ENCODE results near the gene FBXO42.
"Not testable (repeated sequence)": the region's sequence is repeated elsewhere in the genome, so short reads cannot be mapped to it uniquely, and the experiment has no call there.

Gene FBXO42

DNA sequence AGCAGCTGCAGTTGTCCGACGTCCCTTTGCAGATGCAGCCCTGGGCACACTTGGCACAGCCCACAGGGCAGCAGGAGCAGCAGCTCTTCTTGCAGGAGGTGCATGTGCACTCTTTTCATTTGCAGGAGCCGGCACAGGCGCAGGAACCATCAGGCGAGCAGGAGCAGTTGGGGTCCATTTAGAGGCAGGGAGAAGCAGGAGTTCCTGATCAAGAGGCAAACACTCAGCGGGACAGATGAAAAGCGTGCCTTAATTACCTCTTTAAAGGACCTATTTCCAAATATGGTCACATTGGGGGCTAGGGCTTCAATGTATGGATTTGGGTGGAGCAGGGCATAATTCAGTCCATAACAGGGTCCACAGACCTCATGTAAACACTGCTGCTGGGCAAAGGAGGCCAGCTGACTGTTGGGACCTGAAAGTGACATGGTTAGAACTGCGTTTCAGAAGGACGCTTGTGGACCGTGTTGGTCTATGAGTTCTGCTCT lies 111.0 kb downstream of the FBXO42 start:
- no peak for FAIRE-seq

DNA sequence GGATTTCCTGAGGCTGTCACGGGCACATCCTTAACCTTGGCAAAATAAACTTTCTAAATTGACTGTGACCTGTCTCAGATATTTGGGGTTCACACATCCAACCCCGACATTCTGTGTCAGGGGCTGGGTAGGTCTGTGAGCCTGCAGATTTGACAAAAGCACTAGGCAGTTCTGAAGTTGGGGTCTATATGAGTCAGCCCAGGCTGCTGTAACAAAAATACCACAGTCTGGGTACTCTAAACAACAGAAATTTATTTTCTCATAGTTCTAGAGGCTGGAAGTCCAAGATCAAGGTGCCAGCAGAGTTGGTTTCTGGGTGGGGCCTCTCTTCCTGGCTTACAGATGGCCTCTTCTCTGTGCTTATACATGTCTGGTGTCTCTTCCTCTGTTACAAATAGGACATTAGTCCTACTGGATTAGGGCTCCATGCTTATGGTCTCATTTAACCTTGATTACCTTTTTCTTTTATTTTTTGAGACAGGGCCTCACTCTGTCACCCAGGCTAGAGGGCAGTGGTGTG lies 112.2 kb downstream of the FBXO42 start:
- no peak for FAIRE-seq

DNA sequence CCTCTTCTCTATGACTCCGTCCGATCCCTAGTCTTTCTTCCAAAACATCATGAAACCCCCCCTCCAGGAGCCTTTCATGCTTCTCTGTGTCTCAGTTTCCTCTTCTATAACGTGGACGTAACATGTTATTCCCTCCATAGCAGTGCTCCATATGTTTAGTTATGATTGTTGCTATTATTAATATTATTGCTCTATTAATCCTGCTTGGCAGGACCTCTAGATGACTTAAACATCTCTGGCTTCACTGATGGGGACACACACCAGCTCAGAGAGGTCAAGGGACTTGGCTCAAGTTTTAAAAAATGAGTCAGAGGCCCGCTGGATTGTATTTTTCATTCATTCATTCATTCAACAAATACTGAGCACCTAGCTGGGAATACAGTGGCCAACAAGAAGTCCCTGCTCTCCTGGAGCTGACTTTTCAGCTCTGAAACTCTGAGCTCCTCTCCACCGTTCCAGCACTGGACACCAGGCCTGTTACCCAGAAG lies 114.9 kb downstream of the FBXO42 start:
- no peak for FAIRE-seq

DNA sequence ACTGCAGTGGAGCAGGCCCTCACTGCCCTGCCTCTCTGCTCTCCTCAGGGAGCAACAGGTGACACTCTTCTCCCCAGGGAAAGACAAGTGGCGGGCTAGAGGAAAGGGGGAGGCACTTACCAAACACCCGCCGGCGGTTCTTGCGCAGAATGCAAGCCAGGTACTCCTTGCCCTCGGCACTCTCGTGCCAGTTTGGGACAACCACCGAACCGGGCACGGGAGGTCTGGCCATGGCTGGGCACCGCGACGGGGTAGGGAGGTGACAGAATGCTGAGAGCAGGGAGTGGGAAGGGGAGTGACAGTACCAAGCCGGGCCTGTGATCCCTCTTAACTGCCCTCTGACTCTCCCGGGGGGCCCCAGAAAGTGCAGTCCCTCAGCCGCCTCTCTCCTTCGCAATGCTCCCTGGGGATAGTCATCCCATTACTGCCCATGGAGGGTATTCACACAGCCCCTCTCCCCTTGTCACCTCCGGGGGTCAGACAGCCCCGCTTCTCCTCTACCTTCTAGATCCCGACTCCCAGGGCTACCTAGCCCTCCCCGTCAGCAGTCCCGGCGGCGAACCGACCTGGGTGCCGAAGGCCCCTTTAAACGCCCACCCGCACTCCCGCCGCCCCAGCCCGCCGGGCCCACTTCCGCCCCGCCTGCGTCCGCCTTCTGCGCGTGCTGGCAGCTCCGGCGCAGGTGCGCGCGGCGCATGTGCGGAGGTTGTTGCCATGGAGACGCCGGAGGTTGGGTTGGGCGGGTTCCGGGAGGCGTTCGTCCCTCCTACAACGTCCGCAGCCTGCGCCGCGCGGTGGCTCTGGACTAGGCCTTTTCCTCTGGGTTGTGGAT lies 115.6 kb downstream of the FBXO42 start, which contains the start of gene CPLANE2:
TSS of gene CPLANE2 (minus strand) at position 673 of the 832 bp plus-strand sequence. CDS start at position 232, 441 bp downstream.
- FAIRE-seq: no peak

DNA sequence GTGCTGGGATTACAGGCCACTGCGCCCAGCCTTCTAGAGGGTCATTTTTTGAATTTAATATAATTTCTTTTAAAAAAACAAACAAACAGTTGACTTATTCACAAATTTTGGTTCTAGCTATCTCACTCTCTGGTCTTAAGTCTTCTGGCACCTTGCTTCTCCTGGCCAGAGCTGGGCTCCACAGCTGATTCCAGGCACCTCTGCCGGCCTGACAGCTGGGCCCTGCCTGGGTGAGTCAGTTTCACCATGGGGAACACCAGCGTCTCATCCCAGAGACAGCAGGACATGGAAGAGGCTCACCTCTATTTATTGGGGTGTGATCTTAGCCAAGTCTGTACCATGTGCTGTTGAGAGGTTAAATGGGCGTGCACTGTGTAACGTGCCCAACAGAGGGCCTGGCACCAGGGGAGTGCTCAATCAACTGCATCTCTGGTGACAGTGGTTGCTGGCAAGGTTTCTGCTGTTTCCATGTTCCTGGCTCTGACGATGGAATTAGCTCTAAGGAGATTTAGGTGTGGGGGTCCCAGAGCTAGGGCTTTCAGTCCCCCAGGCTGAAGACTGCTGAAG lies 116.3 kb downstream of the FBXO42 start:
- FAIRE-seq: no peak

DNA sequence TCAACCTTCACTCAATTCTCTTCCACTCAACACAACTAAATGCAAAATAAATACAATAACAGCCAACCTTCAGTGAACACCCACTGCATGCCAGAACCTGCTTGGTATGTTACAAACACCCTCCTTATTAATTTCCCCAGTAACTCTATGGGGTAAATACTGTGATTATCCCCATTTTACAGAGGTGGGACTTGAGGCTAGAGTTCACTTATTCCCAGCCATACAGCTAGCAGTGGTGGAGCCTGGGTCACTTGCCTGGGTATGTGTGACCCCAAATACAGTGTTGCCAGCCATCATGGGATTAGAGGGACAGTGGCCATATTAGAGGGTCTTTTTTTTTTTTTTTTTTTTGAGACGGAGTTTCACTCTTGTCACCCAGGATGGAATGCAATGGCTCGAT lies 116.9 kb downstream of the FBXO42 start:
- no peak for FAIRE-seq

DNA sequence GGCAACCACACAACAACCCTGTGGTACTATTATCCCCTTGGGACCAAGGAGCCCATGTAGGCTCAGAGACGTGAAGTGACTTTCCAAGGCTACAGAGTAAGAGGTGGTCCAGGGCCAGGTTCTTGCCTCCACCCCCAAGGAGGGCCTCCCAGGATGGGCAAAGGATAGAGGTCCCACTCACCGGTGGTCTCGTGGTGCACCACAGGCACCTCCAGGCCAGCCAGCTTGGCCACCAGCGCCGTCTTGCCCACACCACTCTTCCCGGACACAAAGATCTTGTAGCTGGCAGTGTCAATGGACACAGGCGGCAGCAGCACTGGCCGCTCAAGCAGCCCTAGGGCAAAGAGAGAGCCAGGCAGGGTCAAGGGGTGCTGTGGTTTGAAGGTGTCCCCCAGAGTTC lies 118.8 kb downstream of the FBXO42 start:
- no peak for FAIRE-seq

DNA sequence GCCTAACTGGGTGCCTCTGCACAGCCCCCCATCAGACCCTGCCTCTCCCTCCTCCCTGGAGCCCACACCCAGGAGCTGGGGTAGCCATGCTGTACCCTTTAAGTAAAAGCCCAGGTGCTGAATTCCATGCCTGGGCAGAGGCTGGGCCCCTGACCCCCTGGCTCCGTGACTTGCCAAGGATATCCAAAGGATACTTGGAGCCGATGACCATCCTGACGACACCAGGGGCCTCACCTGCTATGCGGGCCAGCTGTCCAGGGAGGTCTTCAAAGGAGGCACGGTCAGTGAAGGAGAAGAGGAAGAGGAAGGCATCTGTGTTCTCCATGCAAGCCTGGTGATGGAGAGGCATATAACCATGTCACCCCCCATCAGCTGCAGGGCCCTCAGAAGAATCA lies 120.0 kb downstream of the FBXO42 start:
- no peak for FAIRE-seq

DNA sequence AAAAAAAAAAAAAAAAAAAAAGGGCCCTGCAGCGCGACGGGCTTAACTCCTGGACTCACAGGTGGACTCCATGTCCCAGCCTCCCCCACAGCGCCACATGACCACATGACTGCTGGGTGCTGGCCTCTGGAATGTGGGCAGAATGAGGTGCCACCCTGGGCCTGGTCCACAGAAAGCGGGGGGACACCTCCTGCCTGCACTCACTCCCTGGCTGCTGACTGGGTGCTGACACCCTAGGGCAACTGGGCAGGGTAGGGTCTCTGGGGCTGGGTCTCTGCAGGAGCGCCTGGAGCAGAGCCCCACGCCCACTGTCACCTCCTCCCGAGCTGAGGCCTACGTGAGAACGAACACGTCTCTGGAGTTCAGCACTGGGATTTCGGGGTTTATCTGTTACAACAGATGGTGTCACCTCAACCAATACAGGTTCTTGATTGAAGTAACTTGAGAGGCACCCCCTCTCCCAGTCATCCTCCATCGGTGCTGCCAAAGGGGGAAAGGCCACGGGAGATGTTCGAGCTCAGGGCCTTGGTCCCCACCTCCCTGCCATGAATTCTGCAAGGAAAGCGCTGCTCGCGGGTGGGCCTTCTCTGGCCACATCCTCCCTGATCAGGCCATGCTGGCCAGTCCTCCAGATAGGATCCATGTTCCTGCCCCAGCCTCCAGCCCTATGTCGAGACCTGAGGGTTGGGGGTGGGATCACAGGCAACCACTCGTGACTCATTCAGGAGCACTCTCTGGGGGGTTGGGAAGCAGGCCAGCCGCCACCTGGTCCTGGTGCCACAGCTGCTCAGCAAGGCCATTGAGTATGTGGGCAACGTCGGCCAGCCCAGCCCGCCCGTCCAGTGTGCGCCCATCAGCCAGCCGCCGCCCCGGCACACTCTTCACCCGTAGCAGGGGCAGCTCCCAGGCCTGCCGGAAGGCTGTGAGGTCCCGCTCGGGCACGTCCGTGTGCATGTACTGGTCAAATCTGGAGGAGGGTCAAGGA lies 120.7 kb downstream of the FBXO42 start:
- no peak for FAIRE-seq

DNA sequence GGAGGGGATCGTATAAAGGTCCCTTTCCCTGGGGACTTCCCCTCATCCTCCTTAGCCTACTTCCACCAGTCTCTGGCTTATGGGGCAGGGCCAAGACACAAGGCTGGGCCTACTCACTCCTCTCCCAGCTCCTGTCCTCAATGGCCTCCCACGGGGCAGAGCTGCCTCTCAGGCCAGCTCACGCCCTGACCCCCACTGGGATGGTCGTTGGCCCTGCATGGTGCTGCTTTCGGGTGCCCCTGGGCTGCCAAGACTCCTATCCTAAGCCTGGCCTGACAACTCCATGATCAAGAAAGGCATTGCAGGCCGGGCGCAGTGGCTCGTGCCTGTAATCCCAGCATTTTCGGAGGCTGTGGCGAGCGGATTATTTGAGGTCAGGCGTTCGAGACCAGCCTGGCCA lies 121.5 kb downstream of the FBXO42 start:
- no peak for FAIRE-seq

DNA sequence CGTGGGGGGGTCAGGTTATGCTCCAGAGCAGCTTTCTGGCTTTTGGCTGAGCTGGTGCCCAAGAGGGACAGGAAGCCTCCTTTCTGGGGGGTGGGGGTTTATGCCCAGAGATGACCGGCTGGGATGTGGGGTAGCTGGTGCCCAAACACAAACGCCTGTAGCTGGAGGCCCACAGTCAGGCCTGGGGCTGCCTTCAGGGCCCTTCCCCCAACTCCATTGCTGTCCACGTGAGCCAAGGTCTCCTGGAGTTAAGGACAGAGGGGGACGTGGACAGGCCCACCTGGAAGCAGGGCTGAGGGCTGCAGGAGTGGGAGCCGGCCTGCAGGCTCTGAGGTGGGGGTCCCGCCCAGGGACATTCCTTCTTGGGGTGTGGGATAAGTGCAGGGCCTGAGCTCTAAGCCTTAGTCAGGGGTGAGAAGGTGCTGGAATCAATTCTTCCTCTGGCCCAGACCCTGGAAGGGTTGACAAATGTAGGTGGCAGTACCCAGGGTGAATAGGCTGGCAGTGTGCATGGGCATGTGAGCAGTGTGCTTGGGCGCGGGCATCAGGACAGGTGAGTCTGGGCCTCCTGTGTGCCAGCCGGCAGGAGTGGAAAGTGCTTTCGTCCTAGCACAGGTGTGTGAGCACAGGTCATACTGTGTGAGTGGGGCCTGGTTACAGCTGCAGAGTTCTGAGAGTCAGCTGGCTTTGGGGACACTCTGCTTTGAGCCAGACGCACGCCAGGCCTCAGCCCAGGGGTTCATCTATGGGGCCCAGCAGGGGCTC lies 122.1 kb downstream of the FBXO42 start:
- no peak for FAIRE-seq

DNA sequence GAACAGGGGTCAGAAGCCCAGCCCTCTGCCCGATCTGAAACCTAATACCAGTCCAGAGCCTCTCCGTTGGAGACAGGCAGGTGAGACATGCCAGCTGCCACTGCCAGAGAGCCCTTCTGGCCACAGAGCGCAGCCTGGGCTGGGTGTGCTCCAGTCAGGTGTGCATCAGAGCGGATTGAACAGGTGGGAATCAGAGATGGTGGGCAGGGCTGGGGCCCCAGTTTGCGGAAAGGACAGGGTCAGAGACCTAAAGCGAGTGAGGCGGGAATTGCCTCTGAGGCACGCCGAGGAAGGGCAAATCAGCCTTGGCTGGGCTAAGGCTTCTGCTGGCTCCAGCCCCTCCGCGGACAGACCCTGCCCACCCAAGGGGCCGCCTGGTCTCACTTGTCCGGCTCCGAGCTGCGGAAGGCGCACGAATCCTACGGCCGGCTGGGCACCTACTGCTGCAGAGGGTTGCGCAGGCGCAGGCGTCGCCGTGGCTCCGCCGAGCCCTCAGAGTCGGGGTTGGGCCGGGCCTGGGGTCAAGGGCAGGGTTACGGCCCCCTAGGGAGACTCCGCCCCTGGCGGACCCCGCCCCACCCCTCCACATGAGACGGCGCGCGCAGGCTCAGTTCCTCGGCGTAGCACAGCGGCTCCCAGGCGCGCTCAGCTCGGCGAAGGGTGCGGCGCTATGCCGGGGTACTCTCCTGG lies 125.6 kb downstream of the FBXO42 start:
- no peak for FAIRE-seq

DNA sequence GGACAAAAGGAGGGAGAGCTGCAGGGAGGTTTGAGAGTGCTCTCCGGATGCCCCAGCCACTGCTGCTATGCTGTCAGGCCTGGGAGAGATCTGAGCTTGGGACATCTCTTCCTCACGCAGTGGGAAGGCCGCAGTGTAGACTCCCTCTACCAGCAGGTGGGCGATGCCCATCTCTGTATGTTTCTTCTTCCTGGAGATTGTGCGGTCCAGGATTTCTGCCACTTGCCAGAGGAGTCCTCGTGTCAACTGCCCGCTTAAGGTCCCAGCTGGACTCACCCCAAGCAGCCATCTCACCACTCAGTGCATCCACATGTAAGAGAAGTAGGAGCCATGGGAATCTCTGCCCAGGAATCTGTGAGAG lies 126.2 kb downstream of the FBXO42 start:
- no peak for FAIRE-seq

DNA sequence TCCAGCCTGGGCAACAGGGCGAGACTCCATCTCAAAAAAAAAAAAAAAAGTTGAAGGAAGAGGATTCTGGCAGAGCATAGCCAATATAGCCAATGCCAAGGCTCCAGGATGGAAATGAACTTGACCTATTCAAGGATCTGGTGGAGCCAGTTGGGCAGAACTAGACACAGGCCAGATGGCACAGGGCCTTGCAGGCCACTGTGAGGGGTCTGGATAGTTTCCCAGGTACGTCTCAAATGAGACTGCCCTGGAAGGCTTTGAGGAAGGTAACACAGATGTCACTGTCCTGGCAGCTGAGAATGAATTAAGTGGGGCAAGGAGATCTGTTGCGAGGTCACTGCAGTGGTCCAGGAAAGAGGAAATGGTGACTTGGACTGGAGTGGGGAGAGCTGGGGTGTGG lies 127.8 kb downstream of the FBXO42 start:
- FAIRE-seq: no peak

DNA sequence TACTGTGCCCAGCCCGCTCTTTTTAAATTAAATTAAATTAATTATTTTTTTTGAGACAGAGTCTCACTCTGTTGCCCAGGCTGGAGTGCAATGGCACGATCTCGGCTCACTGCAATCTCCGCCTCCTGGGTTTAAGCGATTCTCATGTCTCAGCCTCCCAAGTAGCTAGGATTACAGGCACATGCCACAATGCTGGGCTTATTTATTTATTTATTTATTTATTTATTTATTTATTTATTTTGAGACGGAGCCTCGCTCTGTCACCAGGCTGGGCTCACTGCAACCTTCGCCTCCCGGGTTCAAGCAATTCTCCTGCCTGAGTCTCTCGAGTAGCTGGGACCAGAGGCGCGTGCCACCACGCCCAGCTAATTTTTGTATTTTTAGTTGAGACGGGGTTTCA lies 129.6 kb downstream of the FBXO42 start:
- not testable (repeated sequence) for FAIRE-seq

DNA sequence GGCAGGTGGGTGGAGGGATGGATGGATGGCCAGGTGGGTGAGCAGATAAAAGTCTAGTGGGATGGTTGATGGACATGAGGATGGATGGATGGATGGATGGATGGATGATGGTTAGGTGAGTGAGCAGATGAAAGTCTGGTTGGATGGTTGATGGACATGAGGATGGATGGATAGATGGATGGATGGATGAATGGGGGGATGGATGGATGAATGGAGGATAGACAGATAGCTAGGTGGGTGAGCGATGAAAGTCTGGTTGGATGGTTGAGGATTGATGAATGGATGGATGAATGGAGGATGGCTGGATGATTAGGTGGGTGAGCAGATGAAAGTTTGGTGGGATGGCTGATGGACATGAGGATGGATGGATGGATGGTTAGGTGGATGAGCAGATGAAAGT lies 130.8 kb downstream of the FBXO42 start:
- no peak for FAIRE-seq

DNA sequence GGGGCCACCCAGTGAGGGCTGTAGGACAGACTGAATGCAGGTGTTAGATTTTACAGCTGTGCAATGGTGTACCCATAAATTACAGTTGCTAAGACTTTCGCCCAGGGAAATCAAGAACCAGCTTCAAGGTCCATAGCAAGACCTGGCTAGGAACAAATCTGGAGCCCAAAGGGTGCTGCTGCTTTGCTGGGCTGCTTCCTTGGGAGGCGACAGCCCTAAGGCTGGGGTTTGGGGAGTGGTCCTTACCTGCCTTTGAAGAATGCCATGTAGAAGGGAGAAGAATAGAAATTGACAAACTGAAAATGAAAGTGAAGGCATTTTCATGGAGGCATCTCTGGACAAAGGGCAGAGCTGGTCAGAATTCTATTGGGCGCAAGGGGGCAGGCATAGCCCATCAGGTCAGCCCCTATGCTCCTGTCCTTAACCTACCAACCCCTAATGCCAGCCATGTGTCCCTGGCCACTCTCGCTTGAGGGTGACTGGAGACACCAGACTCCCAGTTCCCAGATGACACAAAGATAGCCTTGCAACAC lies 132.2 kb downstream of the FBXO42 start:
- FAIRE-seq: no peak

DNA sequence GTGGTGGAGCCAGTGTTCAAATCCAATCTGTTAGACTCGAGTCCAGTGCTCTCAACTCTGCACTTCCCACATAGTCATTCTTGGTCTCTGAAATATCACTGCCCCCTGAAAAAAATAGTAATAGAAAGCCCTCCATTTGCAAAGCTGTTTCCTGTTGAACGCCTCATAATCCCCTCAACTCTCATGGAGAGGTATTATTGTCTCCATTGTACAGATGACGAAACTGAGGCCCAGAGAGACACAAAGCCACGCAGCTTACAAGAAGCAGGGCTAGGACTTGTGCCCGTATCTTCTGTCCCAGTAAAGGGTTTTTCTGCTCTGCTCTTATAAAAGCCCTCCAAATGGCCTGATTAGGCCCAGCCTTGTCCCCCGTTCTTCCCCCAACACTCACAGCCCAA lies 133.6 kb downstream of the FBXO42 start:
- FAIRE-seq: no peak

DNA sequence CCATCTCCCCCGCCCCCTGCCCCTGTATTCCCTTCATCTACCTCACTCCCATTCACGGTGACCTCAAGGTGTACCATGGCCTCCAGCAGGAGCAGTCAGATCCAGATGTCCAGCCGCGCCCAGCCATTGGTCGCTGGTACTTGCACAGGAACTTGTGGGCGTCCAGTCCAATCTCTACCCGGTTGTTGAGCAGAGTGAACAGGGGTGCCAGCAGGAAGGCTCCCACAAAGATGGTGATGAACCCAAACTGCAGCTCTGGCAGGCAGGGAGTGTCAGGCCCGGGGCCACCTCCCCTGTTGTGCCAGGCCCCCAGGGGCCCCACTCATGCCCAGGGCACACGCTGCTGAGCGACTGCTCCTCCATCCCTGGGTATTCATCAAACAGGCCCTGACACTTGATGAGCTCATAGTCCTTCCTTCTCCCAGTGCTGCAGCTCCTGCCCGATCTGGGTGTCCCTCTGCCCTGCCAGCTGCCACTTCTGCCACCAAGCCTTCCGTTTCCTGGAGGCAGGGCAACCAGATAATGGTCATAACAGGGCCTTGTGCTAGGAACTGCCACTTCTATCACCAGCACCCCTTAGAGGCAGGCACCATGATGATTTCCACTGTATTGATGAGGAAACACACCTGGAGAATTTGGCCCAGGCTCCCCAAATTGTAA lies 134.1 kb downstream of the FBXO42 start:
- FAIRE-seq: no peak

DNA sequence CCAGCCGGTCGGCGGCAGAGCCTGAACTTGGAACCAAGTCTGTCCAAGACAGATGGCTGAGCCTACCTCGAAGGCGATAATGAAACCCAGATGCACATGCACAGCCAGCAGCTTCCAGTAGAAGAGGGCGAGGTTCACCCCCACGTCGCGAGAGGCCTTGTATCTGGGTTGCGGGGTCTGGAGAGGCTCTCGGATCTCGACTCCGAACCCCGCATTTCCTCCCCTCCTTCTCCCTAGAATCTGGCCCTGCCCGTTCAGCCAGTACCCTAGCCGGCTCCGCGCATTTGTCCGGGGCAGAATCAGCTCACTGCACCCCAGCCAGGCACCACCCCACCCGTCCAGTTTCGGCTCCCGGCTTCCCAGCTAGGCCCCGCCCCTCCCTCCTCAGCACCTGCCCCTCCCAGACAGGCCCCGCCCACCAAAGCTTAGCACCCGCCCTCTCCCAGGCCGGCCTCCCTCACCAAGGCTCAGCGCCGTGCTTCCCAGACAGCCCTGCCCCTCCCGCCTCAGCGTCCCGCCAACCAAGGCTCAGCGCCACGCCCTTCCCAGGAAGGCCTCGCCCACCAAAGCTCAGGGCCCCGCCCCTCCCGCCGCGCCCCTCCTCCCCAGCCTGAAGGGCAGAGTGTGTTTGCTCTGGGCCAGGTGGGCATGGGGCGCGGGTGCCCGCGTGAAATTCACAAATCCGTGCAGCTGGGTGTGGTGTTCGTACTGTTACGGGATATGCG lies 135.1 kb downstream of the FBXO42 start:
- no peak for FAIRE-seq
